ENCODE measurements around the gene CNTN3.
A peak's percentile ranks its signal among the peaks of the same experiment; 100 is the strongest.

Gene CNTN3

GRCh38 chr3:74636981-74637380 lies 22.5 kb upstream of the CNTN3 start:
- no peaks in the 10 kb centered on the region for H3K4me1 ChIP-seq (ENCODE audit: control insufficient read depth, insufficient read depth, low read length)
- no peaks in the 10 kb centered on the region for H3K27me3 ChIP-seq (ENCODE audit: control insufficient read depth in 1 of 2, insufficient read depth in 2 of 2, low read length in 2 of 2)
- H3K4me3 ChIP-seq (ENCODE audit: low read length in 2 of 2): no peak overlapping the region
- H3K9ac ChIP-seq (ENCODE audit: low read length in 2 of 2): no peak overlapping the region
- H3K9me3 ChIP-seq (ENCODE audit: control insufficient read depth in 2 of 2, low read length in 2 of 2): no peaks in the 10 kb centered on the region
- H3K27ac ChIP-seq (ENCODE audit: low read length): no peak overlapping the region
- H3K36me3 ChIP-seq (ENCODE audit: control insufficient read depth in 2 of 2, insufficient read depth in 2 of 2, low read length in 2 of 2): no peaks in the 10 kb centered on the region

GRCh38 chr3:74633021-74633420 lies 18.6 kb upstream of the CNTN3 start:
- Histone ChIP-seq H3K9ac (ENCODE audit: low read length in 2 of 2) (no peak overlapping the region), H3K27ac (ENCODE audit: low read length) (no peak overlapping the region), H3K9me3 (ENCODE audit: control insufficient read depth in 2 of 2, low read length in 2 of 2) (no peaks in the 10 kb centered on the region), H3K4me1 (ENCODE audit: control insufficient read depth, insufficient read depth, low read length) (no peaks in the 10 kb centered on the region), H3K27me3 (ENCODE audit: control insufficient read depth in 1 of 2, insufficient read depth in 2 of 2, low read length in 2 of 2) (no peaks in the 10 kb centered on the region), H3K4me3 (ENCODE audit: low read length in 2 of 2) (no peak overlapping the region), H3K36me3 (ENCODE audit: control insufficient read depth in 2 of 2, insufficient read depth in 2 of 2, low read length in 2 of 2) (no peaks in the 10 kb centered on the region)

GRCh38 chr3:74631351-74632140 lies 17.1 kb upstream of the CNTN3 start:
- no peaks in the 10 kb centered on the region for H3K27me3 ChIP-seq (ENCODE audit: control insufficient read depth in 1 of 2, insufficient read depth in 2 of 2, low read length in 2 of 2)
- H3K4me1 ChIP-seq (ENCODE audit: control insufficient read depth, insufficient read depth, low read length): no peaks in the 10 kb centered on the region
- H3K9me3 ChIP-seq (ENCODE audit: control insufficient read depth in 2 of 2, low read length in 2 of 2): no peaks in the 10 kb centered on the region
- H3K36me3 ChIP-seq (ENCODE audit: control insufficient read depth in 2 of 2, insufficient read depth in 2 of 2, low read length in 2 of 2): no peaks in the 10 kb centered on the region
- H3K9ac ChIP-seq (ENCODE audit: low read length in 2 of 2): no peak overlapping the region
- no peak overlapping the region for H3K27ac ChIP-seq (ENCODE audit: low read length)
- no peak overlapping the region for H3K4me3 ChIP-seq (ENCODE audit: low read length in 2 of 2)

- Histone ChIP-seq H3K36me3 (ENCODE audit: control insufficient read depth in 2 of 2, insufficient read depth in 2 of 2, low read length in 2 of 2) (no peaks in the 10 kb centered on the region), H3K9ac (ENCODE audit: low read length in 2 of 2) (no peak overlapping the region), H3K4me3 (ENCODE audit: low read length in 2 of 2) (no peak overlapping the region), H3K27ac (ENCODE audit: low read length) (no peak overlapping the region), H3K27me3 (ENCODE audit: control insufficient read depth in 1 of 2, insufficient read depth in 2 of 2, low read length in 2 of 2) (no peaks in the 10 kb centered on the region), H3K4me1 (ENCODE audit: control insufficient read depth, insufficient read depth, low read length) (no peaks in the 10 kb centered on the region), H3K9me3 (ENCODE audit: control insufficient read depth in 2 of 2, low read length in 2 of 2) (no peaks in the 10 kb centered on the region)
Measured at GRCh38 chr3:74630602-74631001, 16.1 kb upstream of the CNTN3 start.

- Histone ChIP-seq H3K9me3 (ENCODE audit: control insufficient read depth in 2 of 2, low read length in 2 of 2) (no peaks in the 10 kb centered on the region), H3K4me3 (ENCODE audit: low read length in 2 of 2) (no peak overlapping the region), H3K27ac (ENCODE audit: low read length) (no peak overlapping the region), H3K36me3 (ENCODE audit: control insufficient read depth in 2 of 2, insufficient read depth in 2 of 2, low read length in 2 of 2) (no peaks in the 10 kb centered on the region), H3K27me3 (ENCODE audit: control insufficient read depth in 1 of 2, insufficient read depth in 2 of 2, low read length in 2 of 2) (no peaks in the 10 kb centered on the region), H3K9ac (ENCODE audit: low read length in 2 of 2) (no peak overlapping the region), H3K4me1 (ENCODE audit: control insufficient read depth, insufficient read depth, low read length) (no peaks in the 10 kb centered on the region)
Measured at GRCh38 chr3:74626011-74626410, 11.6 kb upstream of the CNTN3 start.

- Histone ChIP-seq H3K9ac (ENCODE audit: low read length in 2 of 2) (no peak overlapping the region), H3K27me3 (ENCODE audit: control insufficient read depth in 1 of 2, insufficient read depth in 2 of 2, low read length in 2 of 2) (no peaks in the 10 kb centered on the region), H3K4me3 (ENCODE audit: low read length in 2 of 2) (no peak overlapping the region), H3K4me1 (ENCODE audit: control insufficient read depth, insufficient read depth, low read length) (no peaks in the 10 kb centered on the region), H3K27ac (ENCODE audit: low read length) (no peak overlapping the region), H3K9me3 (ENCODE audit: control insufficient read depth in 2 of 2, low read length in 2 of 2) (no peaks in the 10 kb centered on the region), H3K36me3 (ENCODE audit: control insufficient read depth in 2 of 2, insufficient read depth in 2 of 2, low read length in 2 of 2) (no peaks in the 10 kb centered on the region)
Measured at GRCh38 chr3:74624301-74624700, 9.8 kb upstream of the CNTN3 start.

GRCh38 chr3:74623261-74623836 lies 8.9 kb upstream of the CNTN3 start:
- no peak overlapping the region for H3K9ac ChIP-seq (ENCODE audit: low read length in 2 of 2)
- no peak overlapping the region for H3K27ac ChIP-seq (ENCODE audit: low read length)
- H3K9me3 ChIP-seq (ENCODE audit: control insufficient read depth in 2 of 2, low read length in 2 of 2): no peaks in the 10 kb centered on the region
- no peaks in the 10 kb centered on the region for H3K36me3 ChIP-seq (ENCODE audit: control insufficient read depth in 2 of 2, insufficient read depth in 2 of 2, low read length in 2 of 2)
- no peak overlapping the region for H3K4me3 ChIP-seq (ENCODE audit: low read length in 2 of 2)
- no peaks in the 10 kb centered on the region for H3K4me1 ChIP-seq (ENCODE audit: control insufficient read depth, insufficient read depth, low read length)
- H3K27me3 ChIP-seq (ENCODE audit: control insufficient read depth in 1 of 2, insufficient read depth in 2 of 2, low read length in 2 of 2): no peaks in the 10 kb centered on the region

GRCh38 chr3:74621581-74621980 lies 7.1 kb upstream of the CNTN3 start:
- no peaks in the 10 kb centered on the region for H3K4me1 ChIP-seq (ENCODE audit: control insufficient read depth, insufficient read depth, low read length)
- no peaks in the 10 kb centered on the region for H3K27me3 ChIP-seq (ENCODE audit: control insufficient read depth in 1 of 2, insufficient read depth in 2 of 2, low read length in 2 of 2)
- H3K9ac ChIP-seq (ENCODE audit: low read length in 2 of 2): no peak overlapping the region

GRCh38 chr3:74617776-74618175 lies 3.3 kb upstream of the CNTN3 start:
- H3K9me3 ChIP-seq (ENCODE audit: control insufficient read depth in 2 of 2, low read length in 2 of 2): no peaks in the 10 kb centered on the region
- no peaks in the 10 kb centered on the region for H3K4me1 ChIP-seq (ENCODE audit: control insufficient read depth, insufficient read depth, low read length)
- H3K4me3 ChIP-seq (ENCODE audit: low read length in 2 of 2): no peak overlapping the region
- no peaks in the 10 kb centered on the region for H3K36me3 ChIP-seq (ENCODE audit: control insufficient read depth in 2 of 2, insufficient read depth in 2 of 2, low read length in 2 of 2)
- H3K27me3 ChIP-seq (ENCODE audit: control insufficient read depth in 1 of 2, insufficient read depth in 2 of 2, low read length in 2 of 2): peaks cover 4 to 12% of the 10 kb centered on the region in 2 donors
- H3K9ac ChIP-seq (ENCODE audit: low read length in 2 of 2): no peak overlapping the region
- no peak overlapping the region for H3K27ac ChIP-seq (ENCODE audit: low read length)

More at GRCh38 chr3:74621581-74621980, 7.1 kb upstream of the CNTN3 start:
- no peaks in the 10 kb centered on the region for H3K36me3 ChIP-seq (ENCODE audit: control insufficient read depth in 2 of 2, insufficient read depth in 2 of 2, low read length in 2 of 2)
- H3K9me3 ChIP-seq (ENCODE audit: control insufficient read depth in 2 of 2, low read length in 2 of 2): no peaks in the 10 kb centered on the region
- no peak overlapping the region for H3K4me3 ChIP-seq (ENCODE audit: low read length in 2 of 2)
- no peak overlapping the region for H3K27ac ChIP-seq (ENCODE audit: low read length)

GRCh38 chr3:74613521-74614106 lies 845 bp downstream of the CNTN3 start:
- Histone ChIP-seq H3K27ac (ENCODE audit: low read length) (no peak overlapping the region), H3K4me3 (ENCODE audit: low read length in 2 of 2) (peak overlapping the region; percentile 21 to 64), H3K9me3 (ENCODE audit: control insufficient read depth in 2 of 2, low read length in 2 of 2) (no peaks in the 10 kb centered on the region), H3K27me3 (ENCODE audit: control insufficient read depth in 1 of 2, insufficient read depth in 2 of 2, low read length in 2 of 2) (peaks cover 11 to 12% of the 10 kb centered on the region in 2 donors), H3K9ac (ENCODE audit: low read length in 2 of 2) (no peak overlapping the region), H3K4me1 (ENCODE audit: control insufficient read depth, insufficient read depth, low read length) (no peaks in the 10 kb centered on the region), H3K36me3 (ENCODE audit: control insufficient read depth in 2 of 2, insufficient read depth in 2 of 2, low read length in 2 of 2) (no peaks in the 10 kb centered on the region)

GRCh38 chr3:74613060-74613459 lies 1.4 kb downstream of the CNTN3 start:
- Histone ChIP-seq H3K27me3 (ENCODE audit: control insufficient read depth in 1 of 2, insufficient read depth in 2 of 2, low read length in 2 of 2) (peaks cover 11 to 12% of the 10 kb centered on the region in 2 donors), H3K4me3 (ENCODE audit: low read length in 2 of 2) (peak overlapping the region in 1 of 2 donors; percentile 64), H3K9me3 (ENCODE audit: control insufficient read depth in 2 of 2, low read length in 2 of 2) (no peaks in the 10 kb centered on the region), H3K9ac (ENCODE audit: low read length in 2 of 2) (no peak overlapping the region), H3K27ac (ENCODE audit: low read length) (no peak overlapping the region), H3K4me1 (ENCODE audit: control insufficient read depth, insufficient read depth, low read length) (no peaks in the 10 kb centered on the region), H3K36me3 (ENCODE audit: control insufficient read depth in 2 of 2, insufficient read depth in 2 of 2, low read length in 2 of 2) (no peaks in the 10 kb centered on the region)

Data from stomach smooth muscle (tissue), 2 donors.